Adipose tissue (tissue), 3 donors: ENCODE data around the gene UTS2B. TPM values are rescaled to one million over a fixed set of nuclear protein-coding genes. Genes with fewer than 3 reads are reported as not detected.

Source experiments
- H3K27ac ChIP-seq: one replicate; pipeline ENCODE4 v1.5.1; 2013; ENCODE audit warnings: low read depth, low read length
- WGBS, 3 donors: extraction: QIAGEN DNeasy Blood & Tissue Kit; methylation state at CpG; one replicate each; pipeline ENCODE4 v1.1.7; 2013; 5-methylcytosine and 5-hydroxymethylcytosine counted together
- polyA plus RNA-seq, 3 donors: library from polyadenylated mRNA; stranded (reverse); fragments of 200-250 nt; gene quantifications; one replicate each; pipeline ENCODE4 v1.2.3, GENCODE V29; 2013
- donor health status: healthy with polysubstance abuse.
- donor health status: Bipolar disorder and iron deficiency.
- donor health status: healthy.

UTS2B gene
- polyA plus RNA-seq, 3 donors = 0.15 to 0.70 TPM; not detected in 1

GRCh38 chr3:191356631-191357439, 26.5 kb upstream of the UTS2B start:
- H3K27ac ChIP-seq = no peak overlapping the region

GRCh38 chr3:191355406-191355805, 25.1 kb upstream of the UTS2B start:
- WGBS, 3 donors = 82 to 95% (median 93%) methylated on average over 4 of the region's 4 CpGs
- H3K27ac ChIP-seq = no peak overlapping the region

More at GRCh38 chr3:191356631-191357439, 26.5 kb upstream of the UTS2B start:
- WGBS, 3 donors = 61 to 68% (median 62%) methylated on average over 5 of the region's 5 CpGs

GRCh38 chr3:191353022-191353777, 22.9 kb upstream of the UTS2B start:
- WGBS, 3 donors = 46 to 75% (median 72%) methylated on average over 7 of the region's 7 CpGs
- H3K27ac ChIP-seq = no peak overlapping the region

DNA sequence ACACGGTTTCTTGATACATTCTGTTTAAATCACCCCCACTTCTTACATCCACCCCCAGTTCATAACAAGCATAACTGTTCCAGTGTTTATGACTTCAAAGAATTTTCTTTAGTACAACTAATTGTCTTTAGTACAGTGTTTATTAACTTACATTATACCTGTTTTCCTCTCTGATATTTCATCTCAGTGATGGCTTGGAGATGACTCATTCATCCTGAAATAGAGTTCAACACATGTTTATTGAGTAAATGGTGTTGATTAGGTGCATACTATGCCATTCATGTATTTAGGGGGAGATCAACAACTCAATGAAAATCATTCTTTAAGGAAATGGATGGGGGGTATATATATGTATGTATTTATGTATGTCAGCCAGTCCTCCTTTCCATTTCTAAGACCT, 21.7 kb upstream of the UTS2B start:
- WGBS, 3 donors = 73 to 85% (median 76%) methylated on average over 1 of the region's 1 CpG
- no peak overlapping the region for H3K27ac ChIP-seq

DNA sequence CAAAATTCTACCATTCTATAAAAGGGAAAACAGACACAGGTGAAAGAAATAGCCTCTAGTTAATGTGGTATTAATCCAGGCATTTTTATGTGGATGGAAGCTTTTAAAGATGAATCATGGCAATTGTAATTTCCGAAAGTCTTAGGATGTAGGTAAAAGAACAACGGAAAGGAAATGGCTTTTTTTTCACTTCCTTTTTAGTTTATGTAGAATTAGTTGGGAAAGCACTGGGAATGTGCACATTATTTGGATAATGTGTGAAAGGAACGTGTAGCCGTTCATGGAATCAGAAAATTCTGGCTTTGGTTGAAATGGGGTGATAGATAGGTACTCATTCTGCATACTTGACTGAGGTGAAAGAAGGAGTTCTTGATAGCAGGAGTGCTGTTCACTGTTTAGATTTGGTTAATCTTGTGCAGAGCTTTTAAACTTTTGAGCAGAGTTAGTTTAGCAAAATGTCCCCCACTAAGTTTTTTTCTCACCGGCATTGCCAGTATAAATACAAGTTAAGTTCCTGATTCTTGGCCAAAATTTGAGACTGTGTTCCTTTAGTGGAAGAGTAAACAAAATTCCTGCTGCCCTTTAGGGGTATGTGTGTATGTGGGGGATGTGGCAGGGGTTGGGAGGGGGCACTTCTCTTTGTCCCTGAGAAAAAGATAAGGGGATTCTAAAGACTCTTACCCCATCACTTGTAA, 20.2 kb upstream of the UTS2B start:
- 42 to 57% (median 50%) methylated on average over 5 of the region's 5 CpGs for WGBS, 3 donors
- H3K27ac ChIP-seq = no peak overlapping the region

- no peak overlapping the region for H3K27ac ChIP-seq
- WGBS, 3 donors = 92 to 95% (median 95%) methylated on average over 1 of the region's 1 CpG
These were observed 17.8 kb upstream of the UTS2B start for GRCh38 chr3:191348098-191348497.

DNA sequence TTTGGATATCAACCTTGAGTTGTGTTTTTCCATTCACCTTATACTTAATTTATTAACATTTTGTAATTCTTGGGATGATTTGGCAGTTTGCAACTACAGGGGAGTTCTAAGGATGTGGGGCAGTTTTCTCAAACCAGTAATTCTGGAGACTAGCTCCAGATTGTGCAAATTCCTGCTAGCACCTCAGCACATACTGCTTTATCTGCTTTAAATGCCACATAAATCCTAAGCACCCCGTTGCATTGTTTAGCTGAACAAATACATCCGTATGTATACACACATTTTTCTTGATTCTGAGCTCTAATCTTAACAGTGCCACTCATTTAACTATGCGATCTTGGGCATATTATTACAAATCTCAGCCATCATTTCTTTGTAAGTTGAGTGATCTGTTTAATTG, 16.9 kb upstream of the UTS2B start:
- 44 to 67% (median 65%) methylated on average over 3 of the region's 3 CpGs for whole genome bisulfite sequencing, 3 donors
- H3K27ac ChIP-seq = no peak overlapping the region

DNA sequence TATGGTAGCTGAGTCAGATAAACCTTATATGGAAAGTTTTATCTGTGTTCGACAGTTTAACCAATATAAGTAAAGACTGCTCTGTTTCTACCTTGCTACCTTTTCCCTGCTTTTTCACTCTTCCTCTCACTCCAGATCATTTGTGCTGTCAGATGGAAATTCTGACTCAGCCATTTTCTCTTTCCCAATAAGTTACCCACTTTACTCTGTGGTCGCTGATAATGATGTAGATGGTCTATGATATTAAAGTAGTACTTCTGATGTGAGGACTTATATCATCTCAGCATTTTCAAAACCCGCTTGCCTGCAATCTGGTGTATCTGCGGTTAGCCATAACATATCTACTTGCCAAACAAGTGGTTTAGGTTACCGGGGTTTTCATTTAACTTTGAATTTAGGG, 15.0 kb upstream of the UTS2B start:
- WGBS, 3 donors = 91 to 94% (median 92%) methylated on average over 5 of the region's 5 CpGs
- no peak overlapping the region for H3K27ac ChIP-seq

DNA sequence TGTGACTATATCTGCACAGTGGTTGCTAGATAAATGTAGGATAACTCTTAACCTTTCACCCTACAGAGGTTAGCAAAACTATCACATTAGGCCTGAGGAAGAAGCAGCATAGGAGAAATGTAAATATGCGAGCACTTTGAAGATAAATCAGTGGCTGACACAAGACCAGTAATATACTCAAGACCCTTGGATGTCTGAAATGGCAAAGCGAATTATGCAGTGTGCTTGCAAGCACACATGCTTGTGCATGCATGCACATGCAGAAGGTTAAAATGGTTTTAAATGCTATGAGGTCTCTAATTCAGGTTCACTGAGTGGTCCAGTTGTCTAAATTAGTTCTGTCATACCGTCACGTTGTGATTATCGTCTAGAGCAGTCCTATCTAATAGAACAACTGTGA, 13.6 kb upstream of the UTS2B start:
- 91 to 93% (median 92%) methylated on average over 5 of the region's 5 CpGs for WGBS, 3 donors
- no peak overlapping the region for H3K27ac ChIP-seq

GRCh38 chr3:191343115-191343514, 12.8 kb upstream of the UTS2B start:
- no peak overlapping the region for H3K27ac ChIP-seq
- 73 to 85% (median 77%) methylated on average over 4 of the region's 4 CpGs for WGBS, 3 donors

DNA sequence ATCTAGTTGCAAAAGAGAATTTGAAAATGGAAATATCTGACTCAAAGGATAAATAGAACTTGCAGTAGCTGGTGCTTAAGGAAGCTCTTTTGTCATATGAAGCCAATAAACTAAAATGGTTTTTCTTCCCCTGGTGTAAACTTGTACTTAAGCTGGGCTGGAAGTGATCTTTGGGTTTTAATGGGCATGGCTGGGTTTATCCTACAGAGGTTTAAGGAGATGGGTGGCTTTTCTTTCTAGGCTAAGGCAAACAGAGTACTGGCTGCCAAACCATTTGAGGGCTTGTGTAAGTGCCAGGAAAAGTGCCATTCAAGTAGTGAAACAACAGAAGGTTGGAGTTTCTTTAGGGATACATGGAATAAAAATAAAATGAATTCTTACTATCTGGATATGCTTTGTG, 12.1 kb upstream of the UTS2B start:
- no peak overlapping the region for H3K27ac ChIP-seq

- WGBS, 3 donors = 66 to 72% (median 66%) methylated on average over 2 of the region's 2 CpGs
- no peak overlapping the region for H3K27ac ChIP-seq
These were observed 11.7 kb upstream of the UTS2B start for GRCh38 chr3:191342006-191342405.

- no peak overlapping the region for H3K27ac ChIP-seq
- WGBS, 3 donors = 89 to 97% (median 94%) methylated on average over 1 of the region's 1 CpG
These were observed 10.6 kb upstream of the UTS2B start for GRCh38 chr3:191340966-191341365.

DNA sequence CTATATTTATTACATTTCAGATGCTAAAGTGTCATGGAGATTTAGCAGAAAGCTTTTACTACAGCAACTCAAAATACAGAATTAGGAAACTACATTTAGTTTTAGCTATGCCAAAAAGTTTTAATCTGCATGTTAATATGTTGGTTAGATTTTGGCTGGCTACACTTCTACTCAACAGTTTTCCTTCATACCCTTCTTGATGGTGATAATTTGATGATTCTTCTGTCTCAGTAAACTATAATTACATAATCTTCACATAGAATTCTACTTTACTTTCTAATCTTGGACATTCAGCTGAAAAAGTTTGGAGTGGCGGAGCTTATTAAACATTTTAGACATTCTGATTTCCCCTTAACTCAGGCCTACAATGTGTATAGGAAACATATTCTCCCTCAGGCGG, 10.0 kb upstream of the UTS2B start:
- H3K27ac ChIP-seq = no peak overlapping the region
- WGBS, 3 donors = 97 to 99% (median 98%) methylated on average over 2 of the region's 2 CpGs

- 58 to 62% (median 61%) methylated on average over 3 of the region's 3 CpGs for WGBS, 3 donors
- no peak overlapping the region for H3K27ac ChIP-seq
These were observed 9.1 kb upstream of the UTS2B start for GRCh38 chr3:191339316-191339917.

DNA sequence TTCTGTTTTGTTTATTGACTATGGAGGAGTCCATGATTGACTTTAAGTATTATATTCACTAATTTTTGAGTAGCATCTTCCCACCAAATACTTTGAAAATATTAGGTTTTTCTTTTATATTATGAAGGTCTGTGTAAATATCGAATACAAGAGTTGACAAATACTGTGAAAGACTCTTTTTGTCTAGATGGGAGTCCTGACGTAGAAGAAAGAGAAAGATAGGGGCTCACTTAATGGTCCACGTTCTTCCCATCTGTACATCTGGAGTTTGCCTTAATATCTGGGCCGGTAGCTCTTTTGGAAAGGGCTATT, 7.8 kb upstream of the UTS2B start:
- 88 to 92% (median 91%) methylated on average over 4 of the region's 4 CpGs for WGBS, 3 donors

DNA sequence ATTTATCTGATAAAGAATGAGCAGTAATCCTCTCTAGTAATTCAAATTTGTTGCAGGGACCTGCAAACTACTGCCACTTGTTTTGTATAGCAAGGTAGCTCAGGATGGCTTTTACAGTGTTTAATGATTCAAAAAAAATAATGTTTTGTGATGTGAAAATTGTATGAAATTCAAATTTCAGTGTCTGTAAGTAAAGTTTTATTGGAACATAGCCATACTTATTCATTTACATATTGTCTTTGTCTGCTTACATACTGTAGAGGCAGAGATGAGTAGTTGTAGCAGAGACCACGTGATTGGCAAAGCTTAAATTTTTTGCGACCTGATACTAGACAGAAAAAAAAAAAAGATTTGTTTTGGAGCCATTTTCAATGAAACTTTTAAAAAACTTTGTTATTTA, 6.5 kb upstream of the UTS2B start:
- 60 to 77% (median 65%) methylated on average over 2 of the region's 2 CpGs for WGBS, 3 donors
- H3K27ac ChIP-seq = no peak overlapping the region

More for the DNA sequence above, 7.8 kb upstream of the UTS2B start:
- no peak overlapping the region for H3K27ac ChIP-seq

DNA sequence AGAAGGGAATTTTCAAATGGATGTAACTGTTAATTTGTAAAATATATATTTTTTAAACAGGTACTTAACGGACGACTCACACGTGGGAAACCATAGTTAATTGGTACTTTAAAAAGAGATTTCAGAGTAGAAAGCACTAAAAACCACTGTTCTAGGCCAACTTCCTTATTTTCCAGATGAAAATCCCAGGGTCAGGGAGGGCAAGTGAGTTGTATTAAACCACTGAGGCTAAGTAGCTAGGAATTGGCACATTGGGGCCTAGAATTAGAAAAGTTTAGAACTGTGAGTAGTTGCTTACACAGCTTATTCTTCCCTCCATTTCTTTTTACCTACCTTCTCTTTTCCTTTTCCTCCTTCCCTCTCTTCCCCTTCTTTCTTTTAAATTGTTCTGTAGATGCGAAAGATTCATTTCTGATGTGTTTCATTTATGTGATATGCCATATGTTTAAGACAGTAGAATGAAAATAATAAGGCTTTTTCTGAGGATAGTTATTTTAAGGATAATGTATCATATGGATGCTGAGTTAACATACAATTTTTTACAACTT, 4.1 kb upstream of the UTS2B start:
- no peak overlapping the region for H3K27ac ChIP-seq
- 81 to 93% (median 86%) methylated on average over 4 of the region's 4 CpGs for WGBS, 3 donors
